ENCODE results near the gene LPAR5. TPM values are rescaled to one million over a fixed set of nuclear protein-coding genes. Genes with fewer than 3 reads are reported as not detected.

The LPAR5 gene
- total and polyA plus RNA-seq, 2 of the 13 experiments (the other 11 are each of a cell fraction or from before 2014, with no cell fraction given), result 0.09 to 0.32 TPM

DNA sequence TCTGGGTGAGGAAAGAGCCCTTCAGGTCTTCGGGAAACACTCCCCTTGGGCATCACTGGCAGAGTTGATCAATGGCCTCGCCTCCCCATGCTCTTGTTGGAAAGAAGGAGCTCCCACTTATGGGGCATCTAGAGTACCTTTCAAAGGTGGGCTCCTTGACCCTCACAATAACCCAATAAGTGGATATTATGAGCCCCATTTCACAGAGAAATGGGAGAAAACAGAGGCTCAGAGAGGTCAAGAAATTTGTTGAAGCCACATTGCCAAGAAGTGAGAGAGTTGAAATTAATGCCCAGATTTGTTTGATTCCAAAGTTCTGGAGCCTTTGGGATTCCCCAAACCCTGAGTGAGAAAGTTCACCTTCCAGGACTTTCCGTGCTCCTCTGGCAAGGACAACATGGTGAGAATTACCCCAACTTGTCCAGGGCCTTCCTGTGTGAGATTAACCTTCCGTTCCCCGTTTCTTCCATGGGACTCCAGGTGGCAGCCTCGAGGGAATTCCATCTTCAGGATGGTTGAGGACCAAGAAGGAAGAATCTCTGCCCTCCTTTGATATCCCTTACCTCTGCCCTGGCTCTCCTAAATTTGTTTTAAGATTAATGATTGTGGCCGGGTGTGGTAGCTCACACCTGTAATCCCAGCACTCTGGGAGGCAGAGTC is 21.1 kb downstream of the LPAR5 start:
- Histone ChIP-seq H3K27me3 (ENCODE audit: control insufficient read depth in 1 of 2, insufficient read depth in 2 of 2, low read length in 2 of 2) (no peaks in the 10 kb centered on the region), H3K9me3 (ENCODE audit: low read length) (no peaks in the 10 kb centered on the region), H3K4me3 (replicated peaks in 1 of 3; ENCODE audit: insufficient read depth in 1 of 3, low read depth in 2 of 3, low read length in 3 of 3) (peak overlapping the region; percentile 11 to 70 (median 41); a peak in 4 of 6 replicates), H3K9ac (ENCODE audit: insufficient read depth, low read depth, low read length) (peak overlapping the region; percentile 57), H4K20me1 (ENCODE audit: insufficient read depth, low read length) (no peaks in the 10 kb centered on the region), H2AFZ (ENCODE audit: low read length) (no peak overlapping the region), H3K36me3 (replicated peaks in 1 of 2; ENCODE audit: control insufficient read depth in 1 of 2, insufficient read depth in 2 of 2, low read length in 2 of 2) (no peaks in the 10 kb centered on the region), H3K4me1 (ENCODE audit: insufficient read depth, low read length) (peaks cover 38% of the 10 kb centered on the region), H3K27ac (ENCODE audit: extremely low read length, insufficient read depth, low read length) (peak overlapping the region; percentile 74), H3K4me2 (ENCODE audit: low read depth, low read length) (peak overlapping the region; percentile 83), H3K79me2 (ENCODE audit: insufficient read depth, low read length) (no peaks in the 10 kb centered on the region)
- FAIRE-seq (no peak), ATAC-seq (no peak), DNase-seq (ENCODE audit: low spot score) (no peak)
- intact Hi-C loops (cut with micrococcal nuclease; ENCODE audit: unreplicated experiment), result loop anchor here (10.0 kb wide), 1 partner anchor 210 kb away; the partner anchor contains the start of genes GPR162 and P3H3
- in situ Hi-C loops (cut with HindIII; ENCODE audit: extremely low pct_ligation_motif_present, low pct_unique_long_range_greater_than_20kb), result loop anchor here (5.0 kb wide), 1 partner anchor 83 kb away; no protein-coding TSS in a partner anchor
- 13% methylated on average over 7 of the region's 7 CpGs for WGBS (ENCODE audit: low lambda C conversion rate)
- TSS peak; percentile 66 for BruUV-seq (replicated peaks)
- CTCF ChIA-PET (ENCODE audit: low intra/inter-chr PET ratio, low total read pairs), result interaction anchor here (1.1 kb wide), 2 partner anchors 46 to 83 kb away, joined by 3 read pairs; partner anchors contain the start of gene NOP2
- TF ChIP-seq ZNF629 (CRISPR knock-in tag; conservative IDR thresholded peaks at IDR 0.05) (peak; percentile 53; the same call in 1 of the 2 replicates), ADNP (CRISPR knock-in tag; IDR thresholded peaks at IDR 0.05) (0 out of 2 replicates have a peak, but pooled peaks have one; percentile 15), CHD4 (IDR thresholded peaks at IDR 0.05; ENCODE audit: borderline replicate concordance, low read length) (0 out of 2 replicates have a peak, but pooled peaks have one; percentile 35), MAF1 (CRISPR knock-in tag; IDR thresholded peaks at IDR 0.05; ENCODE audit: borderline replicate concordance) (0 out of 2 replicates have a peak, but pooled peaks have one; percentile 15), ARNT2 (CRISPR knock-in tag; IDR thresholded peaks at IDR 0.05; ENCODE audit: low read depth) (no peak), RBAK (CRISPR knock-in tag; IDR thresholded peaks at IDR 0.05) (0 out of 2 replicates have a peak, but pooled peaks have one; percentile 25), CTCF (CRISPR knock-in tag; IDR thresholded peaks at IDR 0.05) (peak; percentile 27), ZNF501 (CRISPR knock-in tag; IDR thresholded peaks at IDR 0.05) (0 out of 2 replicates have a peak, but pooled peaks have one; percentile 11), ZNF607 (CRISPR knock-in tag; IDR thresholded peaks at IDR 0.05; ENCODE audit: borderline replicate concordance) (peak; percentile 51; the same call in 1 of the 2 replicates), ASH2L (IDR thresholded peaks at IDR 0.05; ENCODE audit: insufficient read length, low read depth, low read length) (peak; percentile 17), ZNF562 (CRISPR knock-in tag; IDR thresholded peaks at IDR 0.05; ENCODE audit: borderline replicate concordance) (no peak), ZNF569 (CRISPR knock-in tag; IDR thresholded peaks at IDR 0.05; ENCODE audit: borderline replicate concordance) (no peak), MED1 (CRISPR knock-in tag; IDR thresholded peaks at IDR 0.05) (no peak)
- POLR2A ChIA-PET, result interaction anchor here (0.8 to 3.0 kb wide), 12 partner anchors 12 to 258 kb away, joined by 3 to 30 read pairs (median 12); partner anchors contain the start of genes CDCA3, COPS7A, GAPDH and LTBR

All from HepG2 (cell line).